Endometrial microvascular endothelial cells (primary cell): Measurements from ENCODE around the gene SPATA32. TPM values are rescaled to one million over a fixed set of nuclear protein-coding genes. Genes with fewer than 3 reads are reported as not detected.
"Not testable (repeated sequence)": the region's sequence is repeated elsewhere in the genome, so short reads cannot be mapped to it uniquely, and the experiment has no call there.

Experiments used
- in situ Hi-C: cut with HindIII; loops from 2 replicates; pipeline ENCODE4 v1.10.0; 2017; ENCODE audit warnings: low sequenced_read_pairs, low pct_unique_long_range_greater_than_20kb; ENCODE audit errors: inconsistent ontology term
- total RNA-seq: library from RNA; depleted of rRNA; stranded (reverse); fragments of >200 nt; gene quantifications from one replicate; pipeline ENCODE4 v1.2.3, GENCODE V29; 2015; ENCODE audit errors: inconsistent ontology term

SPATA32 gene, protein sequence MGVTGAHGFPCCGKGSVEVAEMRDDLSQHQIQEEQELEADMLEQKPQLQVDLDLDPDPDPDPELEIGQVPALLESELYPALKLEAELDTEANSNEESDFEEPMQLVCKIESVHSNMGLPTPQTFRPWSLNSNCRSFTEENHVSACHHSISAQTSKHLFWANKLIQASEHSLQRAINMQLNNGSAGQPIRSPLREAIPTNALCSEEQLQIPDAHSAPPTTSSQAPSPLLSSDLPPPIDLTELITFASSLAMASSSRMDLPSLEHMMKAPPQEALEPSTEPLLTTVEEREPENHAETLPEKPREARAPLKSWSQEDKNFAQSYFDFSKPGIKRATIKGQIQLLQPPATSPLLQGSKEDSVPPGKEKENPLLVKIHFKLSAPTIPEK
- total RNA-seq = not detected

- in situ Hi-C loops = no loop called here
Measured at GRCh38 chr17:45261577-45262515, at the start of gene SPATA32. Gene SPATA32 (minus strand): TSS chr17:45262094. CDS start chr17:45262016, 78 bp downstream.

DNA sequence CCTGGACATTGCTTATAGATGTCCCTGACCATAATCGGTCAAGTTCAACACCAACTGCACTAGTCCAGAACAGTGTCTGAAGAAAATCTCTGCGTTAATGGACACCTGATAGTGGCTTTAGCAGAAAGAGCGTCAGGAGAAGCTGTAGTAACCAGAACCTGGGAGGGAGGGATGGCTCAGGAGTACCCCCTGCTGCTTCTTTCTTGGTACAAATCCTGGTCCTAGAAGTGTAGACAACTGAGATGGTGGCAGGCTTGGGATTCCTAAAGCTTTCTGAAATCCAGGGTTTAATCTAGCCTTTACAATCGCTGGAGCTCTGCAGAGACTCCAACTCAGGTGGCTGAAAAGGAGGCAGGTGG, 49.5 kb upstream of the SPATA32 start:
- in situ Hi-C loops = no loop called here

DNA sequence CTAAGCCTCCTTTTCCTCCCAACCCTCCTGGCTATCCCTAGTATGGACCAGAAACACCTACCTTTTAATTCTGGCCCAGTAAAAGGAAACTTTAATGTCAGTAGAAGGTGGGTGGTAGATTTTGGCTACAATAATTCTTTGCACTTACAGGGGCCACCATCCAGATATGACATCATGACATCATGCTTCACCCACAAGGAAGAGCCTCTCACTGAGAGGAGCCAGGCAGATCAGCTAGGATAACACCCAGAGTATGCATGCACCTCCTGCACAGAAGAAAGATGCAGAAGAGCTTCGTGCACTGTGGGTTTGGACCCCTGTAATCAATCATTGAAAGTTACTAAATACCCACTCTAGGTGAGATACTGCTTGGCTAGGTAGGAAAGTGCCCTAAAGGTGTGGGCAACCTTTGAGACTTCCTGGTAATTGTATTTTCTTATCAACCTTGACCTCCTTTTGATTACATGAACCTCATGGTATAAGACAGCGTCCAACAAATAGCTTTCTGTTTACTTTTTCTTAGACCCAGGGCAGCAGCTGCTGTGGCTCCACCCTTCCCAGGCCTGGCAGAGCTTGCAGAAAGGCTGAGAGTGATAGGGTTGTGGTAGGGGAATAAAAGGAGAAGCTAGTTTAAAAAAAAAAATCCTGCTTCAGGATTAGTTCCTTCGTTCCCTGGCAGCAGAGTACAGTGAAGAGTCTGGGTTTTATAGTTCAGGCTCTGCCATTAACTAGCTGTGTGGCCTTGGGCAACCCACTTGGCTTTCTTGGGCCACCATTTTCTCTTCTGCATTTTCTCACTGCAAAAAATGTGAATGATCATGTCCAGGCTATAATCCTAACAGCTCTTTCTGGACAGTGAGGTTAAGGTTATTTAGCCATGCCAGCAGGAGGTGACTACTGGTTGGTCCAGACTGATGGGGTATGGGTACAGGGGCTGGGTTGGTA, 48.8 kb upstream of the SPATA32 start:
- in situ Hi-C loops = no loop called here

GRCh38 chr17:45309400-45309799, 47.5 kb upstream of the SPATA32 start:
- in situ Hi-C loops = no loop called here

DNA sequence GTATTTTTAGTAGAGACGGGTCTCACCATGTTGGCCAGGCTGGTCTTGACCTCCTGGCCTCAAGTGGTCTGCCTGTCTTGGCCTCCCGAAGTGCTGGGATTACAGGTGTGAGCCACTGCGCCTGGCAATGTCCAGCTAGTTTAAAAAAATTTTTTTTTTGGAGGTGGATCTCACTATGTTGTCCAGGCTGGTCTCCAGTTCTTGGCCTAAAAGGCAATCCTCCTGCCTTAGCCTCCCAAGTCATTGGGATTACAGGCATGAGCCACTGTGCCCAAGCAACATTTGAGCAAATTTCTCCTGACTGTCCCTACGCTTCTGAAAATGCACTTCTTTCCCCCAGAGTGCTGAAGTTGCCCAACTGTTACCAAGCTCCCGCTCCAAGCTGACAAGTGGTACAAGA, 46.9 kb upstream of the SPATA32 start:
- in situ Hi-C loops = no loop called here

GRCh38 chr17:45308016-45308365, 46.1 kb upstream of the SPATA32 start:
- in situ Hi-C loops = no loop called here

DNA sequence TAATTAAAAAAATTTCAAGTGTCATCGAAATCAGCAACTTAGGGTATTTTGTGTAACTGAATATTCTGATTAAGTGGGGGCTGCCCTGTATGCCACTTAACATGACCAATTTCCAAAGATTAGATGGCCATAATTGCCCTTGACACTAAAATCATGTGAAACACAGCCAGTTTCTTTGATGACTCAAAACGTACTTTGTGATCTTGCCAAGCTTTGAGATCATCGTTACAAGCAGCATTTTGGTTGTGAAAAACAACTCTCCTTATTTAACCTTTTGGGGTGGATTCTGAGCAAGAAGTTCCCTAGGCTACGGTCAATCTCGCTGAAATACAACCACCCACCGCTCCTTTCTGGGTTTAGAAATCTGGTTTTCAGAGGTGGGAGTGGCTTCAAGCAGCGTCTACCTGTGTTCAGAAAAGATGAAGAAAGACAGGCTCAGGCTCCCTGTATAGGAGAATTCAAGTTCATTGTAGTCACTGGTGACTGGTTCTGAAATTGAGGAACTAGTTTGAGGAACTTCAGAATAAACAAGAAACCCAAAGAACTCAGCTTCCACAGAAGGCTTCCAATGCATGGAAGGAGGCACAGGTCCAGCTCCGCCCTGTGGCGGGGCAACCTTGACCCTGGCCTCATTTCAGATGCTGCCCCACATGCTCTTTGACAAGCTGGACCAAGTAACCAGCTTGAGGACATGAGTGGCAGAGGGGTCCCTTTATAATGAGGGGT, 45.6 kb upstream of the SPATA32 start:
- in situ Hi-C loops = no loop called here

DNA sequence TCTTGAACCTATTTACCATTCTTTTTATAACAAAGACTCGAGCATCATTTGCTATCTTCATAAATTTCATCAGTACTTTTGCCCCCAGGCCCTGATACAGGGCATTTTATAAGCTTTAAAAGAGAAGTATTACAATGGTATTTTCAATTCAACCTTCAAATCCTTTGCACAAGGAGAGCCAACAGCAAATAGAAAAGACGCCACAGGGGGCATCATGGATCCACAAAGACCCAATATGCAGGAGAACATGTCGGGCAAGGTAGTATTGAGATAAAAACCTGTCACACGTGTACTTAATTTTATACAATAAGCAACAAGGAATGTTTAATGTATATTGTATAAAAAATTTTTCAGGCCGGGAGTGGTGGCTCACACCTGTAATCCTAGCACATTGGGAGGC, 44.7 kb upstream of the SPATA32 start:
- in situ Hi-C loops = no loop called here

DNA sequence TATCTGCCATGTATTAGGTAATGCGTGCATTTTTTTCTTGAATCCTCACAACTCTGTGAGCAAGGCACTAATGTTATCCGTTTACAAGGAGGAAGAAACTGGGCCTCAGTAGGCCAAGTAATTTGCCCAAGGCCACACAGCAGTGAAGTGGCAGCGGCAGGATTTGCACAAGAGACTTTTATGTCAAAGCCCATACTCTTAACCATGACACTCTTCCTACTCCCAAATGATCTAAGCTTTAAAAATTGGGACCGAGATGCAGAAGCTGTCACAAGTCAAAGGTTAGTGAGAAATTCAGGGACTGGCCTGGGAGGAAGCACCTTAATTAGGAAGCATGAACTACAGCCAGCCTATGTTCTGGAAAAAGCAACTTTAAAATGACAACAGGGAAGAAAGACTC, 44.2 kb upstream of the SPATA32 start:
- in situ Hi-C loops = no loop called here

- in situ Hi-C loops = no loop called here
Measured at GRCh38 chr17:45305530-45306087, 43.7 kb upstream of the SPATA32 start.

DNA sequence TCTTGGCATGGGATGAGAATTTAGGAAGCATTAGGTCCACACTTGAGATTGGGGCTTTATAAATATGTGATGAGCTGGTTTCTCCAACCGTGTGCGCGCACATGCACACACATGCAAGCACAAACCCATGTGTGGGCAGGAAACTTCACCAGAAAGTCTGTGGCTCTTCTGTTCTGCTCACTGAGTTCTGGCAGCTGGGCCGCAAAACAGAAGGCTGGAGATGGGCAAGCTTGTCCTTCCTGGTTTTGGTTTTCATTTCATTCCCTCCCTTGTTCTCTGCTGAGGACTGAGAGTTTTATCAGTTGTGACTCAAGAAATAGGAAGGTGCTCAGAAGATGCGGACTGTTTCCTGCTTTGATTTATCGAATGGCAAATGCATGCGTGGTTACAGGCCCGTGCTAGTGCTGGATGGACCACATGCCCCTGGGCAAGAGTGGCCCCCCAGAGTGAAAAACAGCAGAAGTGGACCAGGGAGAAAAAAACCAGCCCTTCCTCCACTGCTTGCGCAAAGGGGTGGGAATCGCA, 40.8 kb upstream of the SPATA32 start:
- in situ Hi-C loops = no loop called here

GRCh38 chr17:45302220-45302619, 40.3 kb upstream of the SPATA32 start:
- in situ Hi-C loops = not testable (repeated sequence)

DNA sequence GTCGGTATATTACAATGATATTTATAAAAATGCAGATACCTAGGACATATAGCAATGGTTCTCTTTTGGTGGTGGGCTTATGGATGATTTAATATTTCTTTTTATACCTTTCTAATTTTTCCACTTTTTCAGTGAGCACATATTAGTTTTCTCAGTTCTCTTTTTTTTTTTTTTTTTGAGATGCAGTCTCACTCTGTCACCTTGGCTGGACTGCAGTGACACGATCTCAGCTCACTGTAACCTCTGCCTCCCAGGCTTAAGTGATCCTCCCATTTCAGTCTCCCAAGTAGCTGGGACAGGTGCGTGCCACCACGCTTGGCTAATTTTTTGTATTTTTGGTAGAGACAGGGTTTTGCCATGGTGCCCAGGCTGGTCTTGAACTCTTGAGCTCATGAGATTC, 39.8 kb upstream of the SPATA32 start:
- in situ Hi-C loops = no loop called here

GRCh38 chr17:45300060-45300751, 38.3 kb upstream of the SPATA32 start:
- in situ Hi-C loops = no loop called here

- in situ Hi-C loops = no loop called here
Measured at GRCh38 chr17:45299361-45299760, 37.5 kb upstream of the SPATA32 start.

DNA sequence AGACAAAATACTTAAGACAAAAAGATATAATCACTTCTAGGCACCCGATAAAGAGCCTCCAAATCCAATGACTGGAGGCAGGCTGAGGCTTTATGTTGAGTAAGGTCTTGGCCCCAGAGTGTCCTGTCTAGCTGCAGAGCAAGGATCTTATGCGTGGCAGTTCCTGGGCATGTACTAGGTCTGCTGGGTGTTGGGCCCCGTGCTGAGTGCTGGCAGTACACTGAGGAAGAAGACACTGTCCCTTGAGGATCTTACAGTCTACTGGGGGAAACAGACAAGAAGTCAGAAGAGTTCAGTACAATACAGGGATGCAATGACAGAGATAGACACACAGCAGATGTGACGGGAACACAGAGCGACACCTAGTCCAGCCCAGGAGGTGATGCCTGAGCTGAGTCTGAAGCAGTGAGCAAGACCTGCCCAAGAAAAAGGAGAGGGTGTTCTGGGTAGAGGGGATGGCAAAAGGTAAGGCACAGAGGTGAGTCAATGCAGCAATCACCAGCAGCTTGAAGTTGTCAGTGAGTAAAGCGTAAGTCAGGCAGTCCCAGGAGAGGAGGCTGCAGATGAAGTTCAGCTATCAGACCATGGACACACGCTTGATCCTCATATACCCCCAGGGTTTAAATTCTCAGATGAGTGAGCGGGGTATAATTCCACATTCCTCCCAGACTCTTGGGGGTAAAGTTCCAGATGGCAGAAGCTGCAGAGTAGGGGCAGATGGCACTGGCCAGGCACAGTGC, 36.8 kb upstream of the SPATA32 start:
- in situ Hi-C loops = no loop called here

DNA sequence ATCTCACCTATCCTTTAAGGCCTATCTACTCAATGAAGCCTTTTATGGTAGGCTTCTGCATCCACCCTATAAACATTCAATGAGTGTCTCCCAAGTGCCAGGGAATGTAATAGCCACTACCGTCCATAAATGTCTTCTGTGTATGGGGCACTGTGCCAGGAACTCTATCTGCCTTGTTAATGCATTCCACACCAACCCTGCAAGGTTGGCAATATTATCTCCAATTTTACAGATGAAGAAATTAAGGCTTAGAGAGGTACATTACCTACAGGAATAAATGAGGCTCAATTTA, 34.9 kb upstream of the SPATA32 start:
- in situ Hi-C loops = no loop called here
